Activated CD4-positive, alpha-beta T cell treated with anti-CD3 and anti-CD28 coated beads, Interleukin-2, amount 50 U/mL, for 1 hour (primary cell): ENCODE results near the gene ADGRL3.
"Not testable (repeated sequence)": the region's sequence is repeated elsewhere in the genome, so short reads cannot be mapped to it uniquely, and the experiment has no call there.

Source experiments
- DNase-seq: peaks from one replicate; pipeline ENCODE4 v3.0.0-alpha.2; 2020

The ADGRL3 gene

DNA sequence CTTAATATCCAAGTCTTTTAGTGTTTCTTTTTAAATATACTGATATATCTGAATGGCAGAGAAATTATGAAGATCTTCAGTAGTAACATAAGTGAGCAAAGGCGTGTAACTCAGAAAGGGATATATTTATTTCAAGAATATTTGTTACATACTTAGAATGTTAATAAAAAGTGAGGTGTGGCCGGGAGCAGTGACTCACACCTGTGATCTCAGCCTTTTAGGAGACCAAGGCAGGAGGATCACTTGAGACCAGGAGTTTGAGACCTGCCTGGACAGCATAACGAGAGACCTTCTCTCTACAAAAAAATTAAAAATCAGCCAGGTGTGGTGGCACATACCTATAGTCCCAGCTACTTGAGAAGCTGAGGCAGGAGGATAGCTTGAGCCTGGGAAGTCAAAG is 651.0 kb downstream of the ADGRL3 start:
- DNase-seq = no peak

GRCh38 chr4:61852105-61852504 is 652.0 kb downstream of the ADGRL3 start:
- DNase-seq = not testable (repeated sequence)

GRCh38 chr4:61853041-61853440 is 652.9 kb downstream of the ADGRL3 start:
- no peak for DNase-seq

- no peak for DNase-seq
Observed at GRCh38 chr4:61860376-61860775, 660.2 kb downstream of the ADGRL3 start.

DNA sequence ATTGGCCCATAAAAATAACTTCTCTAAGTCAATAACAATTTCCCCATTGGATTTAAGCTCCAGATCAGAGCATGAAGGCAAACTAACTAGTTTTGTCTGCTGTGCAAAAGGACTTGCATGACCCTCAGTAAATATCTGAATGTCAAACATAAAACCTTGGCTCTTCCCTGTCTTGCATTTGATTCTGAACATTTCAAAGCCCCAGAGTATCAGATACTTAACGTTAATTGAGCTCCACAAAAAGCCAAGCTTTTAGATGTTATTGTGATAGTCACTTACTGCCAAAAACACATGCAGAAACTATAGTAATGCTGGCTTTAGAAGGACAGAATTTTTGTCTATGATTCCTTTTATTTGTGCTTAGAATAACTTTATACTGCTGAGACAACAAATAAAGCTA is 664.2 kb downstream of the ADGRL3 start:
- DNase-seq = no peak

DNA sequence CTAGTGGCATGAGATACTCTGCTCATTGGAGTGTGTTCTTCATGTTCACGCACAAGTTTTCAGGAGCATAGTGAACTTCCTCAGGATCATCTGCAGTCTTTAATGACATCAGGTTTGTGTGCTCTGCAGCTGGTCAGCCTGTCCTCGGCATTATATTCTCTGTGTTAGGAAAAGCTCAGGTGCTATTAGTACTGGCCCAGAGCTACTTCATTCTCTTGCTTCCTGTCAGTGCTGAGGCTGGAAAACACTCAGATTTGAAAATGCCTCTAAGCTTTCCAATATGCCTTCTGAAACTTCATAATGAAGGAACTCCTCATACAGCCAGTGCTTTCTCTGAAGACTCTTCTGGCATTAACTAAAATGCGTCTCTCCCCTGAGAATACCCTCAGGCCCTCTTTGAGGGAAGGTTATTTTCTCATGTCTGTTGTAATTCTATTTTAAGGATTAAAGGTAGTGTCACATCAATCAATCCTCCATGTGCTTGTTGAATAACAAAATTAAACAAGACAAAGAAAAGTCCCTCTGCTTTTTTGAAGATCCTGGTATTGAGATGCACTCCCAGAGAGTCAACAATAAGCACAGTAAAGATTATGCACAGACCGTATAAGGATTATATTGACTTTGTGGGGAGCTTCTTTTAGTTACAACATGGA is 666.4 kb downstream of the ADGRL3 start:
- DNase-seq = no peak

GRCh38 chr4:61872983-61873382 is 672.9 kb downstream of the ADGRL3 start:
- DNase-seq = no peak

DNA sequence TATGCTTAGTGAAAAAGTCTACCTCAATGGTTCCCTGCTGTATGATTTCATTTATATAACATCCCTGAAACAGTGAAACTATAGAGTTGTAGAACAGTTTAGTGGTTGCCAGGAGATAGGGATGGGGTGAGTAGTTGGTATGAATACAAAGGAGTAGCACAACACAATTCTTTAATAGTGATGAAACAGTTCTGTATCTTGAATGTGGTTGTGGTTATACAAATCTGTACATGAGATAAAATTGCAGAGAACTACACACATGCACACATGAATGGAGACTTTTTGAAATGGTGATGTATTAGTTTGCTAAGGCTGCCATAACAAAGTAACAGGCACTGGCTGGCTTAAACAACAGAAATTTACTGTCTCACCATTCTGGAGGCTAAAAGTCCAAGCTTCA is 677.1 kb downstream of the ADGRL3 start:
- no peak for DNase-seq

DNA sequence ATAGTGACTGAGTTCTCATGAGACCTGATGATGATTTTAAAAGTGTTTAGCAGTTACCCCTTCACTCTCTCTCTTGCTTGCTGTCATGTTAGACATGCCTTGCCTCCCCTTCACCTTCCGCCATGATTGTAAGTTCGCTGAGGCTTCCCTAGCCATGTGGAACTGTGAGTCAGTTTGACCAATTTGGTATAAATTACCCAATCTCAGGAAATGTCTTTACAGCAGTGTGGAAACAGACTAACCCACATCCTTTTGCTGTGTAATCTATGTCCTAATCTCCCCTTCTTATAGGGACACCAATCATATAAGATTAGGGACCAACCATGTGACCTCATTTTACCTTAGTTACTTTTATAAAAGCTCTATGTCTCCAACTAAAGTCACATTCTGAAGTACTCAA is 677.8 kb downstream of the ADGRL3 start:
- no peak for DNase-seq

DNA sequence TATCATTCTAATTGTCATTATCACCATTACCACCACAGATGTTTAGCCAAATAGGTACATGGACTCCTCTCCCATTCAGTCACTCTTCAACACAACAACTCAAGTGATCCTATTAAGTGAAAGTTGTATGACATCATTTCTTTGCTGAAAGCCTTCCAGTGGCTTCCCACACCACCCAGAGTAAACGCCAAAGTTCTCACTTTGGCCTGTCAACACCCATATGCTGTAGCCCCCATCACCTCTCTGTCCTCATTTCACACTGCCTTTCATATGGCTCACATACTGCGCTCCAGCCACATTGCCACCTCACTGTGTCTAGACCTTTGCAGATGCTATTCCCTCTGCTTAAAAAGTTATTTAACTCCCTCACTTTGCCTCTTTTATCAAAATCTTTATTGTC is 682.3 kb downstream of the ADGRL3 start:
- no peak for DNase-seq

DNA sequence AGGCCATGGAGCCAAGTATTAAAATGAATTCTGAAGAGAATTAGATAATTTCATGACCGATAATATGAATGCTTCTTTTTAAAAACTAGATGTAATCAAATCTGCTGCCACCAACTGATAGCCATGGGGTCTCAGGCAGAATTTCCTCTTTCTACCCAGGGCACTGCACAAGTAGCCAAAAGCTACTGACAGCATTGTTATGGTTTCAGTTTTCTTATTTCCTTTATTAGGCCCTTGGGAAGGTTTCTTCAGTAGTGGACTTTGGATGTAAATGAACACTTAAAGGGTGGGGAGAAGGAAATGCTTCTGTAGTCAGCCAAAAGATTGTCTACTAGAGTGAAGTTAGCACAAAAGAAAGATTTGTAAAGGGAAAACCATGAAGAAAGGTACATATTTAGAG is 686.0 kb downstream of the ADGRL3 start:
- no peak for DNase-seq

DNA sequence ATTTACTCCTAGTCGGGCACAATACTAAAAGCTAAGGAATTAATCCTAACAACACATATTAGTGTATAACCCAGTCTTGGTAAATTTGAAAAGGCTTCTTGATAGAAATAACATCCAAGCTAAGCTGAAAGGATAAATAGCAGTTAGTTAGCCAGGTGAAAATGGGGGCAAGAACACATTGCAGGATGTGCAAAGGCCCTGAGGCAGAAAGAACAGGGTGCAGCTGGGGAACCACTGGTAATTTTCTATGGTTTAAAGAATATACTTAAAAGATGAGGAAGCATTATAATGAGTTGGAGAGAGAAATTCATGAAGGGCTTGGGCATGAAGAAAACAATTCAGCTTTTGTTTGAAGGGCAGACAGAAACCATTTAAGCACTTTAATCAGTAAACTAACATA is 689.0 kb downstream of the ADGRL3 start:
- DNase-seq = no peak

- no peak for DNase-seq
Observed at GRCh38 chr4:61890321-61890720, 690.2 kb downstream of the ADGRL3 start.

- DNase-seq = no peak
Observed at GRCh38 chr4:61891953-61892352, 691.8 kb downstream of the ADGRL3 start.

DNA sequence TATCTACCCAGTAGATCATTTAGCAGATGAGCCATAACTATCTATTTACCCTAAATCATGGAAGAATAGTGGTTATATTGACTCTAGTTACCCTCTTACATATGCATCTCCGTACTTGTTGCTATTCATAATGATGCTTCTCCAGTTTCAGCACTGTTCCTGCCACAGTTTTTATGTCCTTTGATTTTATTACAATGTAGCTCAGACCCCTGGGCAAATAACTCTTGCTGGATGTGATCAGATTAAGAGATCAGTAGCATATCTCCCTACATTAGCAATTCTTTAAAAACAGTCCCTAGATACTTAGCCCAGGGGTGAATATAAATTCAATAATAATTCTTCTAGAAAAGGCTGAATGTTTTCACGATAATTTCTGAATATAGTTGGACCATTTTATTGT is 696.5 kb downstream of the ADGRL3 start:
- DNase-seq = no peak

GRCh38 chr4:61909031-61909430 is 708.9 kb downstream of the ADGRL3 start:
- no peak for DNase-seq

- no peak for DNase-seq
Observed at GRCh38 chr4:61911313-61911756, 711.2 kb downstream of the ADGRL3 start.

DNA sequence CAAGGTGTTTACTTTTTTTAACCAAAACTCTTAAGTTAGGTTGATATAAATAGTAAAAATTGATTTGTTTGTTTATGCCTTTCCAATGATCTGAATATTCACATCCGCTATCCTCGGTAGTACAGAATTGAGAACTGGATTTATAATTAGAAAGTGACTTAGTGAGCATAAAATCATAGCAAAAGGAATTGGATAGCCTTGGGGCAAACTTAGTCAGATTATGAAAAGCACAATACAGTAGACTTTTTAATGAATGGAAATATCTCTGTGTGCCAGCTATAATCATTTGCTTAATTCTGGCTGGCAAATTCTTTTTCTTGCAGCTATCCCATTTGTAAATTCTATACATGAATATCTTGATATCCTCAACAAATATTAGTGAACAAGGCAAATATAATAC is 713.5 kb downstream of the ADGRL3 start:
- no peak for DNase-seq

DNA sequence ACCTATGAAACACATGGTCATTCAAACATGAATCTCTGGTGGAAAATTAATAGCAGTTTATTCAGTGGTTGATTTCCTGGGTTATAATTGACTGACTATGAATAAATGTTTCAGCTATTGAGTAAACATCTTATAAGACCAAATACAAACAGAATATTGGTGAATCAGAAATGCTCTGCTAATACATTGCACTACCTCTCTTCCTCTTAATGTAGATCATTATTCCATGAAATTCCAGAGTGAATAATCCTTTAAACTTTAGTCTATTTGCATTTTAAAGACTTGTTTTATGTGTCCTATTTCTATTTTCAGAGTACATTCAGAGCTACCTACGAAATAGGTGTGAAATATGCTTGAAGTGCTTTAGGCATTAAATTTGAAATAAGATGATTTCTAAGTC is 715.4 kb downstream of the ADGRL3 start:
- no peak for DNase-seq

DNA sequence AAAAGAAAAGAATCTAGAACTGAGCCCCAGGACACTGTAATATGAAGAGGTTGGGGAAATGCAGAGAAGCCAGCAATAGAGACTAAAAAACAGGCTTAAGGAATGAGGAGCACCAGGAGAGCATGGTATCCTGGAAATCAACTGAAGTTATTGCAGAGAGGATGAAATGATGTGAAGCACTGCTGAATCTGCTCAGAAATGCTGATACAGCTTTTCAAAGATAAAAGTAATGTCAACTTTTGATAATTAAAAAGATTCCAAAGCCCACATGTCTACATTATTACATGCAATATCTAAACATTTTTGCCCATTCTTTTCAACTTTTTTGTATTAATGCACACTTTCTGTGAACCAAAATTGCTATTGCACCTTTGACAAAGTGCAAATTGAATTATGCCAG is 718.4 kb downstream of the ADGRL3 start:
- no peak for DNase-seq

- DNase-seq = no peak
Observed at GRCh38 chr4:61918987-61919386, 718.9 kb downstream of the ADGRL3 start.

- no peak for DNase-seq
Observed at GRCh38 chr4:61919561-61919960, 719.4 kb downstream of the ADGRL3 start.

DNA sequence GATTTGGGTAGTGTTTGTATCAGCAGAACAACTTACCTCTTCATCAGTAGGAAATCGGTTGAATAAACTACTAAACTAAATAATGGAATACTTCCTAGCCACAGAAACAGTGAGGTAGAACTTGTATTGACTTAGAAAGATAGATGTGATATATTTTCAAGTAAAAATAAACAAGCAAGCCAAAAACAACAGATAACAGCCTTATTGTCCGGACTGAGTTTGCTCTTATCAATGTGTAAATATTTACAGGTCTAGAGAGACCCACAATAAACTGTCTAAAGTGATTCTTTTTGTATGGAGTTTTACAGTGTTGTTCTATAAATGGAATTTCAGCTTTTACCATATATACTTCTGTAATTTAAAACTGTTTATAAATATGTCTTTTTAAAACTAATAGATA is 721.8 kb downstream of the ADGRL3 start:
- DNase-seq = no peak

DNA sequence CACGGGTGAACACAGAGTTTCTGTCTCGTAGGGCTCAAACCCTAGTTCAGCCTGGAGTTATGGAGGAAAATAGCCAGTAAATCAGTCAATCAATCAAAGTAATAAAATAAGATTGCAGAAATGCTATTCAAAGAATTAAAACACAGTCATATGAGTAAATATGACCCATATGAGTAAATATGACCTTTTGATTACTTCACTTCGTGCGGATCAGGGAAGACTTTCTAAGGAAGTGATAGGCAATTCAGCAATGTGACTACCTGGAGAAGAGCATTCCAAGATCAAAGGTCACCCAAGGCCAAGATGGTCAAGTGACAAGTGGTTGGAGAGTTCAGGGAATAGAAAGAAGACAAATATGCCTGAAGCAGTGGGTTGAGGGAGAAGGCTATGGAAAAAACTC is 722.6 kb downstream of the ADGRL3 start:
- DNase-seq = no peak

DNA sequence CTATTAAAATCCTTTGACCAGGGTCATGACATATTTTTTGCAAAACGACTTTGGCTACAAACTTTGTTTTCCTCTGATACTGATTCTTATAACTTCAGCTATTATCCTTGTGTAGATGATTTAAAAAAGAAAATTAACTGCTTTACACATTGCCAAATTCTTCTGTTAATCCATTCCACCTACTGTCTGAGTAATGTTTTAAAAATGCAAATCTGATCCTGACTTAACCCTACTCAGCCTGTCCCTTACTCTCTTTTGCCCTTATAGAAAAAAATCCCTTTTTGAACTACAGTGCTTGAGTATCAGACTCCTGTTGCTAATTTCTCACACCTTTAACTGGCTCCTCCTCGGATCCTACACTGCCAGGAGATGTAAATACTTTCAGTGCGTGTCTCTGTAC is 723.1 kb downstream of the ADGRL3 start:
- no peak for DNase-seq

- DNase-seq = no peak
Observed at GRCh38 chr4:61924131-61924530, 724.0 kb downstream of the ADGRL3 start.
